Prostate gland (tissue), 2 donors: Measurements from ENCODE around the gene ATAT1.

Source experiments
- POLR2A ChIP-seq: fragments of 450-650 bp; IDR thresholded peaks from one replicate; pipeline ENCODE4 v1.6.1; 2016; ENCODE audit warnings: antibody characterized with exemption, mild to moderate bottlenecking
- TF ChIP-seq, protein P1 (sequence below), 4 experiments: fragments of 200-600 bp in 2 of 4; fragments of 450-650 bp in 2 of 4; sonication (generic) in 2 of 4; IDR thresholded peaks; 1 replicate in 3 of 4; 2 replicates in 1 of 4; pipeline ENCODE4 v1.5.1; 2016 to 2019; ENCODE audit warnings: antibody characterized with exemption in 4 of 4, mild to moderate bottlenecking in 2 of 4, moderate library complexity in 2 of 4

DNA sequence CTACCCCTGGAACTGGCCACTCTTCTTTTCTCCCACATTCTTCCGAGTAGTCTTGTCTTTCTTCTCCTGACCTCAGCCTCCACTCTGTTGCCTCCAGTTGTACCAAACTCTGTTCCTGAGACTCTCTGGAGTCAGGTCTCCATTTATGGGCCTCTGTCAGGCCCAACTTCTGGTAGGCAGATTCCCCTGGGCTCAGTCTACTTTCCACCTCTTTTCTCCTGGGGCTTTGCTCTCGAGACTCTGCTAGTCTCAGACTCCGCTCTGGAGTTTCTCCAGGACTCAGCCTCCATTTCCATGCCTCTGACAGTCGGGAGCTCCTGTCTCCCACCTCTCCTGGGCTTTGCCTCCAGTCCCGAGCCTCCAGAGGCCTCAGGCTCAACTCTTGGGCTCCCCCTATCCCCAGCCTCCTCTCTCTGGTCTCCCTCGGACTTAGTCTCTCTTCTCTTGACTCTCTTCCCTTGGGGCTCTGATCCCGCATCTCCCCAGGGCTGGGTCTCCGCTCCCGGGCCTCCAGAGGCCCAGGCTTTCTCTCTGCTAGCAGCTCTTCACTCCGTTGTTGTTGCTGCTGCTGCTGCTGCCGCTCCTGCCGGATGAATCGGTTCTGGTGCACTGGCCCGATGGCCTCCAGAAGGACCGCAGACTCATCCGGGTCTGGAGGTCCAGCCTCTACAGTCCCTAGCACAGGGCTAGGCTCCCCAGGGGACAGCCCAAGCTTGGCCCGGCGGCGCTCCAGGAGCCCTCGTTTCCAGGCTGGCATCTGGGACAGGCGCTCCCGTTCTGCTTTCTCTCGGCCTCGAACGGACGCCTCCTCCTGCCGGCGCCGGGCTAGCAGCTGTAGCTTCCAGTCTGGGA is 58.7 kb downstream of the ATAT1 start:
- TF ChIP-seq, protein P1, sequence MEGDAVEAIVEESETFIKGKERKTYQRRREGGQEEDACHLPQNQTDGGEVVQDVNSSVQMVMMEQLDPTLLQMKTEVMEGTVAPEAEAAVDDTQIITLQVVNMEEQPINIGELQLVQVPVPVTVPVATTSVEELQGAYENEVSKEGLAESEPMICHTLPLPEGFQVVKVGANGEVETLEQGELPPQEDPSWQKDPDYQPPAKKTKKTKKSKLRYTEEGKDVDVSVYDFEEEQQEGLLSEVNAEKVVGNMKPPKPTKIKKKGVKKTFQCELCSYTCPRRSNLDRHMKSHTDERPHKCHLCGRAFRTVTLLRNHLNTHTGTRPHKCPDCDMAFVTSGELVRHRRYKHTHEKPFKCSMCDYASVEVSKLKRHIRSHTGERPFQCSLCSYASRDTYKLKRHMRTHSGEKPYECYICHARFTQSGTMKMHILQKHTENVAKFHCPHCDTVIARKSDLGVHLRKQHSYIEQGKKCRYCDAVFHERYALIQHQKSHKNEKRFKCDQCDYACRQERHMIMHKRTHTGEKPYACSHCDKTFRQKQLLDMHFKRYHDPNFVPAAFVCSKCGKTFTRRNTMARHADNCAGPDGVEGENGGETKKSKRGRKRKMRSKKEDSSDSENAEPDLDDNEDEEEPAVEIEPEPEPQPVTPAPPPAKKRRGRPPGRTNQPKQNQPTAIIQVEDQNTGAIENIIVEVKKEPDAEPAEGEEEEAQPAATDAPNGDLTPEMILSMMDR (IDR thresholded peaks at IDR 0.05) = no peak
- no peak for TF ChIP-seq POLR2A
